GM15510 (cell line): ENCODE data around the gene GADD45A.

Experiments
- POLR2A ChIP-seq: IDR thresholded peaks from 3 replicates; pipeline ENCODE4 v1.6.1; 2011; ENCODE audit warnings: borderline replicate concordance; ENCODE audit not compliant: insufficient read length; ENCODE audit errors: extremely low read depth

Gene GADD45A

DNA sequence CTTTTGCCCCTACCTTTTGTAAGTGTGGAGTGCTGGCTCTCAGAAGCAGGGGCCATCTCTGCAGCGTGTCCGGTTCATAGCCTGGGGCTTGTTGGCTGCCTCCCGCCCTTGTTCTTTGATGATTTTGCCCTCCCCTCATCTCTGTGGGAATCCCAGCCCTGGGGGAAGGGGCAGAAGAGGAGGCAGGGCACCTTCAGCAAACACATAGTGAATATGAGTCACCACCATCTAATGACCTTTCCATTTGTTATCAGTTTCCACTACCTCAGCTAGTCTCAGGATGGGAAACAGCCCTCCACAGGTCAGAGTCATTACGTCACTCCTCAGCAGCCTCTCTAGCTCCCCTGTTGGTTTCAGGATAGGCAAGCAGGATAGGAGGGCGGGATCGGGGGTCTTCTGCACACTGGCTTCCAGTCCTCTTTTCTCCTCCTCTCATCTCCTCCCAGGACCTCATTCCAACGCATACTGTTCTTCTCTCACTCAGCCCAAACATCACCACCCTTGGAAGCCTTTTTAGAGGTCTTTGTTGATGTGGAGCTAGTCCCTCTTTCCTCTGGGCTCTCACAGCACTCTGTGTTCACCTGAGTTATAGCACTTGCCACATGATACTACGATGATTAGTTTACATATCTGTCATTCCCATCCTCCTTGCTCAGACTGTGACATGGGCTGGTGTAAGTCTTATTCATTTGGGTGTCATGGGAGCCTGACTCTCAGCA, 15.8 kb downstream of the GADD45A start:
- no peak for TF ChIP-seq POLR2A

DNA sequence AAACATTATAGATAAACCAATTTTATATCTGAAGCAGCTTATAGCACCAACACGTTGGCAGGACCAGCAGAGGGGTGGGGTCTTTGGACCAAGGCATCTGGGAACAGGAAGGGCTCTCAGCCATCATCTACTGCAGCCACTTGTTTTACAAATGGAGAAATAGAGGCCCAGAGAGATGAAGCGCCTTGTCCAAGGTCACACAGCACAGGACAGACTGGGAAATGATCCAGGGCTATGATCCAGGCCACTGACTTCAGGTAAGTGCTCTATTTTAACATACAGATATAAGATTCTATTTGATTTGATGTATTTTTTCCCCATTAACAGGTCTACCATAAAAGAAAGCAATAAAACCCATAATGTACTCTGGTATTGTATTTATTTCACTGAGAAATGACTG, 16.9 kb downstream of the GADD45A start:
- TF ChIP-seq POLR2A, result no peak

DNA sequence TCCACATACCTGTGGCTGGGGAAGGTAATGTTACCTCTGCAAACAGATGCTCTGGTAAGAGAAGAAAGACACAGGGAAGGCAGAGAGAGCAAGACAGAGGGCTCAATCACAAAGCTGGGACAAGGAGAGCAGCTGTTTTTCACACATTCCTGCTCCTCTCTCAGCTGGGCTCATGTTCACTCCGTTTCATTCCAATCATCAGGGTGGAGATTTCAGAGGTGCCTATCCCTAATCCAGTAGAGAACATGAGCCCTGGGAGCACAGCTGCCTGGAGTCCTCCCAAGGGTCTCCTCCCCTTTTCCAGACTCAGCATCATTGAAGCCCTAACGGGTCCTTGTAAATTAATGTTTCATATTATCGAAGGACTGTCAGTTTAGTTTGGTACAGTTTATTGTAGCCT, 19.4 kb downstream of the GADD45A start:
- no peak for TF ChIP-seq POLR2A

DNA sequence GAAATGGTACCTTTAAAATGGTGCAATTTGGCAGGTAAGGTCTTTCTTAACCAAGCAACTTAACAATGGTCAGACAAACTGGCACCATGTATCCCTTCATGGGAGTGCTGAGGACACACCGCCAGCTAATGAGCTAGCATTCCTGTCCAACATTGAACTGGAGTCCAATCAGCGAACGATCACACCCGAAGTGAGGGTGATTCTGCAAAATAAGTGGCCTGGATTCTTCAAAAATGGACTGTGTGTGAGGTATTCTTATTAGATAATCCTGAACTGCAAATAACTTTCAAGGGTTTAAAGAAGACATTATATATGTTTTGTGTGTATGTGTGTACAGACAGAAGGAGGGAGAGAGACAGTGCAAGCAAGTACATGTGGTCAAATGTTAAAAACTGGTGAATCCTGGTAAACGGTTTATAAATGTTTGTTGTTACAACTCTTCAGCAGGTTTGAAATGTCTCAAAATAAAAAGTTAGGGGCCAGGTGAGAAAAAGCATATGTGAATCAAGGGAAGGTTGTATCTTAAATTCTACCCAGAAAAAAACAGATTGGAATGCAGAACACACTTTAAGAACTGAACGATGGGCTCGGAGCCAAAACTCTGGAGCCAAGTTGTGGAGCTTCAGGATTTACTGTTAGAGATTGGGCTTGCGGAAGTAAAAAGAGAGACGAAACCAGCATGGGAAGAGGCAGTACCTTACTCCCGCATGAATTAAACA, 20.9 kb downstream of the GADD45A start:
- TF ChIP-seq POLR2A, result no peak

DNA sequence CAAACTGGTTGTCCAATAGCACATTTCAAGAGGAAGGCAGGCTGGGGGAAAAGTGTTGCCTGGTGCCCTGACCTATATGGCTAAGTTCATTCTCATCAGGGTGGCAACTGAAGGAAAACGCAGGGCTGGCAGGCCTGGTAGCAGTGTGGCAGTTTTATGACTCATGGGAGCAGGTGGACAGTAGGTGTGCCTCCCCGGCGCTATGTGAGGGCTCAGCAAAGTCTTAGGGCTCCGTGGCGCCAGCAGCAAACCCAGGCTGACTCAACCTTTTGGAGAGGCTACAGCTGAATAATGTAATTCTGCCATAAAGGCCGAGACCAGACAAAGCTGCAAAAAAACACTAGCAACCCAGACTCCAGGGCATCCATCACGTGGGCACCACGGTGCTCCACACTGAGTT, 23.6 kb downstream of the GADD45A start:
- no peak for TF ChIP-seq POLR2A

DNA sequence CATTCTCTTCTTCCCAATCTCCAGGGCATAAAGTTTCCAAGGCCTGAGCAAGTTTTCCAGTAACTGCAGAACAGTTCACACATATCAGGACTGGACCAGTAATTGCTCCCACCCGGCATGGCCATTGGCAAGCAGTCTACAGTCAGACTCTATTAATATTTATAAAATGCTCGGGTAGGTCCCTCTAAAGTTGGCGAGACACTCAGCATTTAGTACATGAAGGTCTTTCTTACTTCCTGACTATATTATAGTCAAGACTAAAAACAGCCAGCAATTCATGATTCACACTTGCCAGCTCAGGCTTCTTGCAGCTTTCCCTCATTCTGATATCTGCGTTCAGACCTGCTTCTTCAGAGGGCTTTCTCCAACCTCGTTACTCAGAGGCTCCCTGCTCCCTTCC, 25.4 kb downstream of the GADD45A start:
- no peak for TF ChIP-seq POLR2A

DNA sequence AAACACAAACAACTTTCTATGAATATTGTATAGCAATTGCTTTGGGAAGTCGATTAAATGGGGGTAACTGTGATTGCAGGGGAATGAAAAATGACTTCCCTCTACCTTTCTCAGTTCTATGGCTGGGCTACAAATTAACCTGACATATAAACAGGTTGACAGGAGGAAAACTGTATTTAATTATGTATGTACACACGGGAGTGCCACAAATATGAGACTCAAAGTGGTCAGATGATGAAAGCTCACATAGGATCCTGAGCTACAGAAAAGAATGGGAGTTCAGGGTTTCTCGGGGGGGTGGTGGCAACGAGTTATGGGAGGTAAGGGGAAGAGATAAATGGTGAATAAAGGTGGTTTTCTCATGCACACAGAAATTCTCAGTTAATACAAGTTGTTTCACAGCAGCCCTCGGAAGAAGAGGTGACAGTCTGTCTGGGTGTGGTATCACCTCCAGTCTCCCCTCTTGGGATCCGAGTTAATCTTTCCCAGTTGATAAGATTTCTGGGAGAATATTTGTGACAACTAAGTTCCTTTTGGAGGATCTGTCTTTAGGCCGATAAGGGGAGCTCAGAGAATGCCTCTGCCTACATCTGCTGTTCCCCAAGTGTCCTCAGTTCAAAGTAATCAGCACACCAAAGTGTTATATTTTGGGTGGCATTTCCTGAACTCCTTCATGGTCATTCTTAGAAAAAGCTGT, 26.3 kb downstream of the GADD45A start:
- no peak for TF ChIP-seq POLR2A

DNA sequence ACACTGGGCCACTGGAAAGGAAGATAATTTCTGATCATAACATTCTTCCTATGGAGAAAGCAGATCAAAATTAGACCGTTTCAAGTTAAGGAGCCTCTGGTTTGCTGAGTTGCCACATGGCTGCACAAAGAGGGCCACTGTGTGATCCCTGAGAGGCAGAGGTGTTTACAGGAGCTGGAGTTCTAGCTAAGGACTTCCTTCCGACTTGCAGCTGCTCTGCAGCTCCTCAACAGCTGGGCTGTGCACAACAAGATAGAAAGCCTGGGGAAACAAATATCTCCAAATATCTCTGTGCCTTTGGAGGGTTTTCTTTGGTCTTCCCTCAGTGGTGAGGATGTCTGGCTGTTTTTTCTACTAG, 26.8 kb downstream of the GADD45A start:
- no peak for TF ChIP-seq POLR2A

DNA sequence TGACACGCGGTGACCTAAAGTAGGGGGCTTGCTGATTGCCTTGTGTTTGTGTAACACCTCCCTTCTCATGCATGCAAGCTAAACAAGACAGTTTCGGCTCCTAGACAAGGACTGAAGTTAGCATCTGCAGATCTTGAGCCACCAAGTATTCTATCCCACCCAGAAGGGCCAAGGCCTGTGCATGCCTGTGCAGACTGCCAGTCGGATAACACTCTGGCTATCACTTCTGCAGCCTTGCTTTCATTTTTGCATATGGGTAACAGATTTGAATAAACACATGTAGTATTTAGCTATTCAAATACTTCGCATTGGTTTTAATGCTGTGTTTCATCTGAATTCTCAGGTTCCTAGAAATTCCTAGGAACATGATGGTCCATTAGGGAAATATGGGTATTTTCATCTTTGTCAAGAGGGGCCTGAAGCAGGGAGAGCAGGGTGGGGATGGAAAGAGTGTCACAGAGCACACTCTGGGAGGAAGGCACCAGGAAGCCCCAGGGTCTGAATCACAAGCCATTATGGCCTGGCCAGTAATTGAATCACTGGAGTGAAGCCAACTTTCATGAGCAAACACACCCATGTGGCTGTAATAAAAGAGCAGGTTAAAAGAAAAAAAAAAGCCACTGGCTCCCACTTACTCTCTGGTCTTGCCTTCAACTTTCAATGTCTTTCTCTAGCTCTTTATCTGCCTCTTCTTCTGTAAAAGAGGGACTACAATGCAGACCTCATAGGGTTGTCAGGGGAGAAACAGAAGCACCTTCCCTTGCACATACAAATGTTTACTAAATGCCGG, 28.3 kb downstream of the GADD45A start:
- TF ChIP-seq POLR2A, result no peak

DNA sequence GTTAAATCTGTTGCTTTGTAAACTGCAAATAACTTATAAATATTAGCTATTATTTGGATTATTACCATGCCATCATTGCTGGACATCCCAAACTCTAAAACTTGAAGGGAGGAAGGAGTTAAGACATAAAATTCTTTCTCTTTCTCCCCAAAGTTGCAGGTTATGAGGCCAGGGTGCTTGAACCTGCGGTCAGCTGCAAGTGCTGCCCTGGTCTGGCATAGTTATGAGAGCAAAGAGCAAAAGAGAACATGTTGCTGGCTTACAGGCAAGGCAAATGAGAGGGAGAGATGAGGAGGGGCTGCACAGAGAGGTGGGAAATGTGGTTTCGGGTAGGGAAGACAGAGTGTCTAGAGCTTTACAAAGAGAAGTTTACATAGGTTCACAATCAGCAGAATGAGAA, 30.8 kb downstream of the GADD45A start:
- TF ChIP-seq POLR2A, result no peak

DNA sequence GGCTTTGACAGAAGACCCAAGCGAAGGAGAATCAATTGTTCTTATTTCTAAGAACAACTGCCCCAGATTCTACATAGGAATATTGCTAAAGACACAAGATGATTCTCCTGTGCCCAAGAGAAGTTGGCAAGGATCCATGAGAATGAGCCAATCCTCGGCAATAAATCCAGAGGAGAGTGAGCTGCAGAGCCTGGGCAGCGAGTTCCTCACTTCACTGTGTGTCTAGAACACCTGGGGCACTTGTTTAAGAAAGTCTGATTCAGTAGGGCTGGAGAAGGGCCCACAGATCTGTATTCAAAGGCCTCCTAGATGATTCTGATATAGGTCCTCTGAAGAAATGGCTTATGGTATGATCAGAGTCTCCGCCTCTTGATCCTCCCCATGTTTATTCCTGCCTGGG, 31.8 kb downstream of the GADD45A start:
- TF ChIP-seq POLR2A, result no peak

DNA sequence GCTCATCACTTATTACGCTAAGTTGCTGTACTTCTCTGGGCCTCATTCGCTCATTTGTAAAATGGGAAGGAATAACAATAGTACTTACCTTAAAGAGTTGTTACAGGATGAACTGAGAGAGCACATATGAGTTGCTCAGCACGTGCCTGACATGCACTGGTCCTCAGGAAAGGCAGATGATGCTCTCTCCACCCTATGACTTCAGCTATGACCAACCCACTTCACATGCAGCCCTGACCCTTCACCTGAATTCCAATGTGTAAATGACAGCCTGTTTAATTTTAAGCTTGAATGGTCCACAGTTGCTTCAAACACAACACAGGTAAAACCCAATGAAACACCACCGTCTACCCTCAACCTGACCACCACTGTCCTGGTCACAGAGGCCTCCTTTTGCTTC, 32.9 kb downstream of the GADD45A start:
- no peak for TF ChIP-seq POLR2A

DNA sequence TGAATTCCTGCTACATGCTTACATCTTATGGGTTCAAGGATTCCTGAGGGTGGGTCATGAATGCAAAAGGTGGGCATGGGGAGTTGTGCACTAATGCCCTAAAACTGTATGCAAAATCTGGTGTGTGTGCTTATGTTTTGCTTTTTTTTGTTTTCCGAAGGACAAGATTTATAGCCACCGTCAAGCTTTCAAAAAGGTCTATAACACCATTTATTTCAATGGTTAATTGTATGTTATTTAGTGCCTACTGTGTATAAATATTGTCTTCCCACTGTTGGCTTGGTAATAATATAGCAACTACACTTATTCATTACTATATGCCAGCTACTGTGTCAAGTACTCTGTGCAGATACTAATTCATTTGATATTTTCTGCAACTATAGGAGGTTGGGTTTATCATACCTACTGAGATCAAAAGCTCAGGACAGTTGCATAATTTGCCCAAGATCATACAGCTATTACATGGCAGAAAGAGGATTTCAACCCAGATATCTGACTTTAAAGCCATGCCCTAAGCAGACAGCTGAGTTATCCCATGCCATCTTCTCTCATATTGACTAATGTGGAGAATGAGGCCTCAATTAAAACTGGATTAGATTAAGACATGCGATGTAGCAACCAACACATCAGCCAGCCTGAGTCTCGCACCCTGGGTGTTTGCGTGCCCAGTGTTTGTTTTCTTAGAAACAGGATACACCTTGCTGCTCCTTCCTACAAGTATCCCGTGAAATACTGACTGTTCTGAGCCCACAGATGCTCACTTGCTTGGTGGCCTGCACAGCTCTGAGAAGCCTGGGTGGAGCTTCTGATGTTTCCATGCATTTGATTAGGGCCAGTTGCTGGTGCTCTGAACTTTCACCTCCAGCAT, 34.6 kb downstream of the GADD45A start:
- no peak for TF ChIP-seq POLR2A

DNA sequence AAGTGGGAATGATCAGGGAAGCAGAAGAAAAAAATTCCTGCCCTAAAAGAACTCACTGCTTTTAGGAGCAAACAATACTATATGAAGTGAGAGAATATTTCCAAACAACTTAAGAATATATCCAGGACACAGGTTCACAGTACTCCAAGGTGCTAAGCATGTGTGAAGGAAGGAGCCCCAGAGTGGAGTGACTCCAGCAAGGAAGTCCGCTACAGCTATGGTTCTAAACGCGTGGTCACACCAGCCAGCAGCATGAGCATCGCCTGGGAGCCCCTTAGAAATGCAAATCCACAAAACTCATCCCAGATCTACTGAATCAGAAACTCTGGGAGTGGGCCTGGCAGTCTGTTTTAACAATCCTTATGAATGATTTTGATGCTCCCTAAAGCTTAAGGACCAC, 36.1 kb downstream of the GADD45A start:
- no peak for TF ChIP-seq POLR2A
